GM12878 (cell line): ENCODE measurements around the gene FCRLB. TPM values are rescaled to one million over a fixed set of nuclear protein-coding genes. Genes with fewer than 3 reads are reported as not detected.
A peak's percentile ranks its signal among the peaks of the same experiment; 100 is the strongest.

Experiments used
- ATF3 ChIP-seq: IDR thresholded peaks from 2 replicates; pipeline ENCODE4 v1.6.1; 2011; ENCODE audit warnings: low read depth, mild to moderate bottlenecking, low read length, moderate library complexity, borderline replicate concordance; ENCODE audit errors: extremely low read depth
- CBX3 ChIP-seq: fragments of 200-600 bp; sonication (generic); IDR thresholded peaks from 2 replicates; pipeline ENCODE4 v1.6.1; 2016; ENCODE audit warnings: low read depth, borderline replicate concordance
- CHD2 ChIP-seq: IDR thresholded peaks from 2 replicates; pipeline ENCODE4 v1.6.1; 2011; ENCODE audit warnings: low read depth, low read length, improper control_type of control experiment, borderline replicate concordance
- CHD4 ChIP-seq: fragments of 200-600 bp; sonication (generic); IDR thresholded peaks from 2 replicates; pipeline ENCODE4 v1.6.1; 2016; ENCODE audit warnings: mild to moderate bottlenecking
- CUX1 ChIP-seq: IDR thresholded peaks from 2 replicates; pipeline ENCODE4 v1.6.1; 2012; ENCODE audit warnings: improper control_type of control experiment, low read depth, low read length; ENCODE audit not compliant: insufficient replicate concordance
- GATAD2B ChIP-seq: fragments of 450-650 bp; conservative IDR thresholded peaks from 2 replicates; pipeline ENCODE4 v1.6.1; 2017; ENCODE audit warnings: low read depth, mild to moderate bottlenecking, moderate library complexity
- IKZF2 ChIP-seq, 2 experiments: fragments of 450-650 bp; IDR thresholded peaks; 2 replicates each; pipeline ENCODE4 v1.6.1; 2017; ENCODE audit warnings: mild to moderate bottlenecking in 2 of 2, moderate library complexity in 2 of 2
- KLF5 ChIP-seq: fragments of 450-650 bp; IDR thresholded peaks from 2 replicates; pipeline ENCODE4 v1.6.1; 2014; ENCODE audit warnings: mild to moderate bottlenecking; ENCODE audit not compliant: partially characterized antibody
- MTA2 ChIP-seq: fragments of 450-650 bp; IDR thresholded peaks from 2 replicates; pipeline ENCODE4 v1.6.1; 2016; ENCODE audit warnings: low read depth, mild to moderate bottlenecking, moderate library complexity
- MYB ChIP-seq: fragments of 150-350 bp; IDR thresholded peaks from 2 replicates; pipeline ENCODE4 v1.6.1; 2014; ENCODE audit warnings: mild to moderate bottlenecking, low read depth, low read length, borderline replicate concordance
- NBN ChIP-seq: fragments of 450-650 bp; IDR thresholded peaks from 2 replicates; pipeline ENCODE4 v1.6.1; 2016
- NR2C1 ChIP-seq: fragments of 450-650 bp; IDR thresholded peaks from 2 replicates; pipeline ENCODE4 v1.6.1; 2017; ENCODE audit warnings: antibody characterized with exemption, mild to moderate bottlenecking, moderate library complexity
- POLR2AphosphoS5 ChIP-seq: IDR thresholded peaks from 2 replicates; pipeline ENCODE4 v1.6.1; 2011; ENCODE audit warnings: mild to moderate bottlenecking, low read length, inconsistent platforms
- RB1 ChIP-seq: fragments of 450-650 bp; formaldehyde crosslinking; IDR thresholded peaks from 2 replicates; pipeline ENCODE4 v1.6.1; 2017; ENCODE audit warnings: mild to moderate bottlenecking, borderline replicate concordance
- REST ChIP-seq: IDR thresholded peaks from 2 replicates; pipeline ENCODE4 v1.6.1; 2012; ENCODE audit warnings: mild to moderate bottlenecking, low read depth, low read length
- SMAD5 ChIP-seq: IDR thresholded peaks from 2 replicates; pipeline ENCODE4 v1.6.1; 2016; ENCODE audit warnings: antibody characterized with exemption, low read depth
- SUPT20H ChIP-seq: IDR thresholded peaks from 2 replicates; pipeline ENCODE4 v1.6.1; 2011; ENCODE audit warnings: low read depth, mild to moderate bottlenecking, low read length, moderate library complexity, borderline replicate concordance; ENCODE audit not compliant: control insufficient read depth
- TARDBP ChIP-seq: IDR thresholded peaks from 2 replicates; pipeline ENCODE4 v1.6.1; 2016; ENCODE audit warnings: borderline replicate concordance
- USF2 ChIP-seq: IDR thresholded peaks from 2 replicates; pipeline ENCODE4 v1.6.1; 2011; ENCODE audit warnings: low read depth, low read length, improper control_type of control experiment, borderline replicate concordance
- YBX1 ChIP-seq: fragments of 450-650 bp; IDR thresholded peaks from 2 replicates; pipeline ENCODE4 v1.6.1; 2016; ENCODE audit warnings: antibody characterized with exemption
- ZNF217 ChIP-seq: fragments of 450-650 bp; IDR thresholded peaks from 2 replicates; pipeline ENCODE4 v1.6.1; 2017; ENCODE audit warnings: antibody characterized with exemption, mild to moderate bottlenecking
- polyA plus RNA-seq, 11 experiments: library from polyadenylated mRNA; depleted of rRNA in 4 of 11; unstranded in 6 of 11; stranded (reverse) in 5 of 11; fragments of >200 nt; fragmentation: Nextera tagmentation in 4 of 11; fragmentation: Illumina TruSeq in 1 of 11; extraction: Ambion mirVana in 4 of 11; extraction: Trizol in 1 of 11; gene quantifications; 1 replicate in 1 of 11; 2 replicates in 10 of 11; pipeline versions ENCODE4 v1.2.1 to v1.2.3, GENCODE V29; 2011 to 2016; ENCODE audit warnings: inconsistent platforms in 2 of 11, missing spikeins in 2 of 11, low read depth in 1 of 11
- total RNA-seq, 4 experiments: library from RNA; depleted of rRNA in 3 of 4; stranded (reverse); fragments of >200 nt in 3 of 4; fragmentation: Illumina TruSeq in 1 of 4; extraction: Trizol in 1 of 4; gene quantifications; 2 replicates each; pipeline versions ENCODE4 v1.2.1 to v1.2.3, GENCODE V29; 2013 to 2021

The FCRLB gene
- total and polyA plus RNA-seq, 10 of the 15 experiments (the other 5 are each of a cell fraction or from before 2014, with no cell fraction given): 0.55 to 11.7 (median 5.6) TPM

- TF ChIP-seq CUX1 (no peak), YBX1 (no peak), ATF3 (no peak), CHD2 (no peak), KLF5 (peak; percentile 87), USF2 (no peak), SUPT20H (no peak), NR2C1 (no peak), RB1 (peak; percentile 64; the same call in 1 of the 2 replicates), ZNF217 (0 out of 2 replicates have a peak, but pooled peaks have one; percentile 52), CBX3 (no peak), SMAD5 (peak; percentile 84), REST (peak; percentile 56; the same call in 1 of the 2 replicates), CHD4 (no peak), POLR2AphosphoS5 (peak; percentile 88), MTA2 (peak; percentile 74), NBN (peak; percentile 93), IKZF2 (IDR thresholded peaks at IDR 0.05) (peak; percentile 93 to 95), TARDBP (0 out of 2 replicates have a peak, but pooled peaks have one; percentile 20), GATAD2B (peak; percentile 86), MYB (no peak)
These were observed 45.0 kb downstream of the FCRLB start, which contains the start of gene ATF6 (continued) for GRCh38 chr1:161766102-161766981.
